AG04450 (cell line): ENCODE measurements around the gene CNTNAP5. TPM values are rescaled to one million over a fixed set of nuclear protein-coding genes. Genes with fewer than 3 reads are reported as not detected.

ENCODE experiments used
- CTCF ChIA-PET: fragments of 300-600, 350-600 bp; formaldehyde crosslinking; extraction: SDS; loops from one replicate; lab custom pipeline; 2022; ENCODE audit warnings: antibody characterized with exemption, inconsistent platforms; lab: Charles Lee
- POLR2A ChIA-PET: fragments of 350-600 bp; formaldehyde crosslinking; extraction: SDS; loops from one replicate; lab custom pipeline; 2021; ENCODE audit warnings: antibody characterized with exemption, inconsistent platforms; lab: Yijun Ruan, JAX
- DNase-seq: peaks from one replicate; pipeline ENCODE4 v3.0.0-alpha.2; 2011; ENCODE audit warnings: low read depth, low spot score
- H3K27ac ChIP-seq: one replicate; pipeline ENCODE4 v1.5.1; 2012; ENCODE audit warnings: low read depth, low read length, control low read depth
- H3K27me3 ChIP-seq: one replicate; pipeline ENCODE4 v1.6.0; 2012; ENCODE audit warnings: low read length; ENCODE audit not compliant: control insufficient read depth, insufficient read depth
- H3K4me3 ChIP-seq: 2 replicates; pipeline ENCODE4 v1.5.1; 2011; ENCODE audit warnings: mild to moderate bottlenecking, low read depth, low read length, control low read depth
- H3K9me3 ChIP-seq: 2 replicates; pipeline ENCODE4 v1.5.1; 2012; ENCODE audit warnings: low read length; ENCODE audit not compliant: control insufficient read depth, insufficient read depth
- polyA plus RNA-seq: library from polyadenylated mRNA; depleted of rRNA; stranded (reverse); fragments of >200 nt; gene quantifications from 2 replicates; pipeline ENCODE4 v1.2.3, GENCODE V29; 2011
- TF ChIP-seq, protein P1 (sequence below): IDR thresholded peaks from 2 replicates; pipeline ENCODE4 v1.5.1; 2011; ENCODE audit warnings: low read depth, low read length, control low read depth, inconsistent platforms

Gene CNTNAP5
- polyA plus RNA-seq, 1 experiment = not detected

GRCh38 chr2:124698979-124699565 lies 674.0 kb downstream of the CNTNAP5 start:
- ChIA-PET CTCF (no interaction called here), POLR2A (no interaction called here)
- H3K4me3 ChIP-seq = no peak overlapping the region
- TF ChIP-seq, protein P1, sequence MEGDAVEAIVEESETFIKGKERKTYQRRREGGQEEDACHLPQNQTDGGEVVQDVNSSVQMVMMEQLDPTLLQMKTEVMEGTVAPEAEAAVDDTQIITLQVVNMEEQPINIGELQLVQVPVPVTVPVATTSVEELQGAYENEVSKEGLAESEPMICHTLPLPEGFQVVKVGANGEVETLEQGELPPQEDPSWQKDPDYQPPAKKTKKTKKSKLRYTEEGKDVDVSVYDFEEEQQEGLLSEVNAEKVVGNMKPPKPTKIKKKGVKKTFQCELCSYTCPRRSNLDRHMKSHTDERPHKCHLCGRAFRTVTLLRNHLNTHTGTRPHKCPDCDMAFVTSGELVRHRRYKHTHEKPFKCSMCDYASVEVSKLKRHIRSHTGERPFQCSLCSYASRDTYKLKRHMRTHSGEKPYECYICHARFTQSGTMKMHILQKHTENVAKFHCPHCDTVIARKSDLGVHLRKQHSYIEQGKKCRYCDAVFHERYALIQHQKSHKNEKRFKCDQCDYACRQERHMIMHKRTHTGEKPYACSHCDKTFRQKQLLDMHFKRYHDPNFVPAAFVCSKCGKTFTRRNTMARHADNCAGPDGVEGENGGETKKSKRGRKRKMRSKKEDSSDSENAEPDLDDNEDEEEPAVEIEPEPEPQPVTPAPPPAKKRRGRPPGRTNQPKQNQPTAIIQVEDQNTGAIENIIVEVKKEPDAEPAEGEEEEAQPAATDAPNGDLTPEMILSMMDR = no peak
- no peak overlapping the region for H3K27ac ChIP-seq
- H3K9me3 ChIP-seq = no peaks in the 10 kb centered on the region
- H3K27me3 ChIP-seq = no peaks in the 10 kb centered on the region
- no peak for DNase-seq

- CTCF ChIA-PET = no interaction called here
Measured at GRCh38 chr2:124702777-124703176, 677.7 kb downstream of the CNTNAP5 start.

GRCh38 chr2:124704071-124704925 lies 679.2 kb downstream of the CNTNAP5 start:
- TF ChIP-seq, protein P1 = no peak
- no peaks in the 10 kb centered on the region; the same call in 1 of the 2 replicates for H3K9me3 ChIP-seq
- H3K4me3 ChIP-seq = no peak overlapping the region
- POLR2A ChIA-PET = no interaction called here
- no peaks in the 10 kb centered on the region for H3K27me3 ChIP-seq
- H3K27ac ChIP-seq = no peak overlapping the region
- DNase-seq = no peak
- CTCF ChIA-PET = no interaction called here

More at GRCh38 chr2:124702777-124703176, 677.7 kb downstream of the CNTNAP5 start:
- Histone ChIP-seq H3K9me3 (no peaks in the 10 kb centered on the region; the same call in 1 of the 2 replicates), H3K4me3 (no peak overlapping the region), H3K27ac (no peak overlapping the region), H3K27me3 (no peaks in the 10 kb centered on the region)
- TF ChIP-seq, protein P1 = no peak
- DNase-seq = no peak
- POLR2A ChIA-PET = no interaction called here

- POLR2A ChIA-PET = no interaction called here
- H3K9me3 ChIP-seq = no peaks in the 10 kb centered on the region; the same call in 1 of the 2 replicates
- TF ChIP-seq, protein P1 = no peak
- no peaks in the 10 kb centered on the region for H3K27me3 ChIP-seq
- no peak for DNase-seq
- CTCF ChIA-PET = no interaction called here
- H3K27ac ChIP-seq = no peak overlapping the region
- no peak overlapping the region for H3K4me3 ChIP-seq
Measured at GRCh38 chr2:124708661-124709060, 683.6 kb downstream of the CNTNAP5 start.

GRCh38 chr2:124713969-124714368 lies 688.9 kb downstream of the CNTNAP5 start:
- DNase-seq = no peak
- TF ChIP-seq, protein P1 = no peak
- no peak overlapping the region for H3K4me3 ChIP-seq
- POLR2A ChIA-PET = no interaction called here
- H3K27ac ChIP-seq = no peak overlapping the region
- H3K9me3 ChIP-seq = no peaks in the 10 kb centered on the region
- CTCF ChIA-PET = no interaction called here
- no peaks in the 10 kb centered on the region for H3K27me3 ChIP-seq
